Measurements from ENCODE around the gene BRD3.
"Not testable (repeated sequence)": the region's sequence is repeated elsewhere in the genome, so short reads cannot be mapped to it uniquely, and the experiment has no call there.

Gene BRD3

GRCh38 chr9:134073500-134073899 is 5.7 kb upstream of the BRD3 start:
- no peak overlapping the region for H3K4me3 ChIP-seq (ENCODE audit: low read depth, low read length)
- no peak for DNase-seq (ENCODE audit: low read depth, low spot score)
- in situ Hi-C loops (cut with HindIII; ENCODE audit: low sequenced_read_pairs) = no loop called here
- no peak for TF ChIP-seq CTCF (IDR thresholded peaks at IDR 0.05; ENCODE audit: low read depth, low read length)

GRCh38 chr9:134072683-134073082 is 4.9 kb upstream of the BRD3 start:
- in situ Hi-C loops (cut with HindIII; ENCODE audit: low sequenced_read_pairs); DNase-seq (ENCODE audit: low read depth, low spot score); H3K4me3 ChIP-seq (ENCODE audit: low read depth, low read length): not testable (repeated sequence)

- H3K4me3 ChIP-seq (ENCODE audit: low read depth, low read length) = no peak overlapping the region
- no peak for DNase-seq (ENCODE audit: low read depth, low spot score)
- in situ Hi-C loops (cut with HindIII; ENCODE audit: low sequenced_read_pairs) = no loop called here
- no peak for TF ChIP-seq CTCF (IDR thresholded peaks at IDR 0.05; ENCODE audit: low read depth, low read length)
Observed at GRCh38 chr9:134071149-134071548, 3.3 kb upstream of the BRD3 start.

- no peak for DNase-seq (ENCODE audit: low read depth, low spot score)
- no peak overlapping the region for H3K4me3 ChIP-seq (ENCODE audit: low read depth, low read length)
- no peak for TF ChIP-seq CTCF (IDR thresholded peaks at IDR 0.05; ENCODE audit: low read depth, low read length)
- in situ Hi-C loops (cut with HindIII; ENCODE audit: low sequenced_read_pairs) = no loop called here
Observed at GRCh38 chr9:134069480-134070399, 1.9 kb upstream of the BRD3 start.

GRCh38 chr9:134068744-134069479 is 1.1 kb upstream of the BRD3 start:
- H3K4me3 ChIP-seq (ENCODE audit: low read depth, low read length) = peak overlapping the region; percentile 58
- no peak for TF ChIP-seq CTCF (IDR thresholded peaks at IDR 0.05; ENCODE audit: low read depth, low read length)
- DNase-seq (ENCODE audit: low read depth, low spot score) = no peak
- in situ Hi-C loops (cut with HindIII; ENCODE audit: low sequenced_read_pairs) = no loop called here

GRCh38 chr9:134066913-134067851 is 644 bp downstream of the BRD3 start:
- DNase-seq (ENCODE audit: low read depth, low spot score) = no peak
- no peak for TF ChIP-seq CTCF (IDR thresholded peaks at IDR 0.05; ENCODE audit: low read depth, low read length)
- in situ Hi-C loops (cut with HindIII; ENCODE audit: low sequenced_read_pairs) = no loop called here
- peak overlapping the region; percentile 77 for H3K4me3 ChIP-seq (ENCODE audit: low read depth, low read length)
